GM10266 (cell line): ENCODE results near the gene ADI1.

Experiments
- DNase-seq: peaks from one replicate; pipeline ENCODE4 v3.0.0; 2012; ENCODE audit errors: extremely low spot score
- CTCF ChIP-seq: IDR thresholded peaks from 2 replicates; pipeline ENCODE4 v1.5.1; 2012; ENCODE audit warnings: mild to moderate bottlenecking, low read depth; ENCODE audit not compliant: control insufficient read depth, insufficient read depth; ENCODE audit errors: missing control alignments

The ADI1 gene

GRCh38 chr2:3460831-3461800 lies 58.2 kb downstream of the ADI1 start:
- DNase-seq, result no peak
- TF ChIP-seq CTCF, result no peak

- no peak for DNase-seq
- TF ChIP-seq CTCF, result no peak
Observed at GRCh38 chr2:3460156-3460555, 59.2 kb downstream of the ADI1 start.

DNA sequence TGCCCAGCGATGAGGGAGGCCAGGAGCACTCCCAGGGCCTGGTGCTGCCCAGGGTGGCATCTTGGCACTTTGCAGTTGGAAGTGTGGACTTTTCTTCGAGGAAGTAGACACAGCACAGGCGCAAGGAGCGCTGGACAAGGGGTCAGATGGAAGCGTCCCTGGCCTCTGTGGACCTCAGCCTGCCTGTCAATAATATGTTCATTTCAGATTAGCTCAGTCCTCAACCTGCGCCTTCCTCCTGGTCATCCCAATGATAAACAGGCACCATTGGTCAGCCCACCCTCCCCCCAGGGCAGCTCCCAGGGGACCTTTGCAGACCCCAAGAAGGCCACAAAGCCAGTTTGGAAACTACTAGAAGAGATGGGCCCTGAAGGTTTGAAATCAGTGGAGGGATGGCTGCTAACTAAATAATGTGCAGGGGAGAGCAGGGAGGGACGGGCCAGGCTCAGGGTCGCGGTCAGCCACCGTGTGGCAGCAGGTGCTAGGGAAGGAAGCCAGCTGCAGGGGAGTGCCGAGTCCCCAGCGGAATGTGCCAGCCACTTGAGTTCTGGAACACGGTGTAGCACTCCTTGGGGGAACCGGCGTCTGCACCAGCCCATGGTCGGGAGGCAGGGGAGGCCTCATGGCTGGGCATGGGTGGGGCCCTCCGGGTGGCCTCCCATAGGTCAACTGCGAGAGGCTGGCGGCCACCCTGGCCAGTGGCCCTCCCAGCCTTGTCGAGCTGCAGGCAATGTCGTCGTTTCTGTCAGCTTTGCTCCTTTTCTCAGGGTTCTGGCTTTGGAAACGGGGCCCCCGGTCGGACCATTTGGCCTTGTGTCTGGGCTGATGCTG lies 59.9 kb downstream of the ADI1 start:
- no peak for TF ChIP-seq CTCF
- no peak for DNase-seq

DNA sequence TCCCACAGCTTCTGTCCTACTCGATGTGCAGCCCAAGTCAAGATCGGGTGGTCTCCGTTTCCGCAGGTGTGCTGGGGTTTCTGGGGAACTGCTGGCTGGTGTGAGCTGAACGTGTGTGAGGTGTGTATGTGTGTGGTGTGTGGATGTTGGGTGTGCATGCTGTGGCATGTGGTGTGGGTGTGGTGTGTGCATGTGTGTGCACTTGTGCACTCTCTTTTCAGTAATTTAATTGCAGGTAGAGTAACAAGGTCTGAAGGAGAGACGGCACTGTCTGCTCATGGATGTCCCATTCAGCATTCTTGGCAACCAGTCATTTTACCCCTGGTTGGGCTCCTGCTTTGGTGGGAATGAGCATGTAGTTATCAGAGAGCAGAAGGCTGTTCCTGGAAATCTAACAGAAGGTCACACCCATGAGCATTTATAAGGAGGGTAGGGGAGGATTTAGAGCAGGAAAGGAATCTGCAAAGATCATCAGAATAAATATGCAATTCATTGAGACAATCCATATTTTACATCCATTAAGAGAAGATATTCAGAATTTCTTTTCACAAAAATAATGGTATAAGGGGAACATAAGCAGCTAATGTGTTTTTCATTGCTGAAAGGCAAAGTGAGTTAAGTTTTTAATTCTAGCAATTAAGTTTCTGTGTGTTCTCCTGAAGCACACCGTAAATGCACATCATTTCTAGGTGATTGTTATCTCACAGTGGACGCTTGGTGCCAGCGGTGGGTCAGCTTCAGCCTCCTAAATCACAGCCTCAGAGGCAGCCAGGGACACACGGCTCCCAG lies 60.7 kb downstream of the ADI1 start:
- no peak for DNase-seq
- TF ChIP-seq CTCF, result no peak

GRCh38 chr2:3457524-3458395 lies 61.6 kb downstream of the ADI1 start:
- no peak for DNase-seq
- no peak for TF ChIP-seq CTCF

DNA sequence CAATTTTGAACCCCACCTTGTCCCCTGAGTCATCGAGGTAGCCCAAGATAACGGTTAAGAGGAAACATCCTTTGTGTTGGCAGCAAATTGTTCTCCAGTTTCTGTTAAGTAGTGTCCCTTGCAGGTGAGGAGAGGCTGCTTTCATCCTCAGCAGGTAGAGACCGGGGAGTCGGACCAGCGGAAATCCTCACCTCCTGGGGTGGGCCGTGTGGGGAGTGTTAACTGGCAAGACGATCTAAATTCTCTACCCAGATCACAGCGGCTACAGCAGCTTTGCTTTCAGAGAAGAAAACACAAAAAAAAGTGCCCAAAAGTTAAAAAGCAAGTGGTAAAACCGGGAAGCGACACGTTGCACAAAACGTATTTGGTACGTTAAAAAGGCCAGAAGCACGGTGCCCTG lies 63.2 kb downstream of the ADI1 start:
- no peak for DNase-seq

More for the DNA sequence above, 63.2 kb downstream of the ADI1 start:
- no peak for TF ChIP-seq CTCF
